Glutamatergic neuron (in vitro differentiated cells): Measurements from ENCODE around the gene KLHL28. TPM values are rescaled to one million over a fixed set of nuclear protein-coding genes. Genes with fewer than 3 reads are reported as not detected.

ENCODE experiments used
- DNase-seq: peaks from one replicate; pipeline ENCODE4 v3.0.0; 2022
- H3K27ac Mint-ChIP-seq: one replicate; pipeline ENCODE4 v1.8.0; 2020; ENCODE audit warnings: mild to moderate bottlenecking, mixed read lengths, inconsistent platforms; ENCODE audit not compliant: unreplicated experiment
- H3K27me3 Mint-ChIP-seq: one replicate; pipeline ENCODE4 v1.8.0; 2020; ENCODE audit warnings: mild to moderate bottlenecking, moderate library complexity, mixed read lengths, inconsistent platforms; ENCODE audit not compliant: unreplicated experiment
- H3K36me3 Mint-ChIP-seq: one replicate; pipeline ENCODE4 v1.8.0; 2020; ENCODE audit warnings: mild to moderate bottlenecking, mixed read lengths, inconsistent platforms; ENCODE audit not compliant: unreplicated experiment
- H3K4me1 Mint-ChIP-seq: one replicate; pipeline ENCODE4 v1.8.0; 2020; ENCODE audit warnings: mild to moderate bottlenecking, low read depth, mixed read lengths, inconsistent platforms; ENCODE audit not compliant: unreplicated experiment
- H3K4me3 Mint-ChIP-seq: one replicate; pipeline ENCODE4 v1.8.0; 2020; ENCODE audit warnings: mild to moderate bottlenecking, mixed read lengths, inconsistent platforms; ENCODE audit not compliant: unreplicated experiment
- H3K9me3 Mint-ChIP-seq: one replicate; pipeline ENCODE4 v1.8.0; 2020; ENCODE audit warnings: mild to moderate bottlenecking, moderate library complexity, mixed read lengths, inconsistent platforms; ENCODE audit not compliant: unreplicated experiment
- long read RNA-seq: library from polyadenylated mRNA; unstranded; transcript quantifications from one replicate; pipeline ENCODE4 v2.0.0, GENCODE V29; 2020; ENCODE audit not compliant: unreplicated experiment
- total RNA-seq: library from RNA; stranded (reverse); fragmentation: NEBNext Ultra II Directional; extraction: Animal tissue kit (Norgen Biotek cat#: 25700); gene quantifications from one replicate; pipeline ENCODE4 v1.2.1, GENCODE V29; 2021; ENCODE audit not compliant: unreplicated experiment
- TF ChIP-seq, protein P1 (sequence below): fragments of 200-600 bp; sonication (generic); IDR thresholded peaks from one replicate; pipeline ENCODE4 v1.5.0; 2021; ENCODE audit not compliant: partially characterized antibody, unreplicated experiment

KLHL28 gene, protein sequence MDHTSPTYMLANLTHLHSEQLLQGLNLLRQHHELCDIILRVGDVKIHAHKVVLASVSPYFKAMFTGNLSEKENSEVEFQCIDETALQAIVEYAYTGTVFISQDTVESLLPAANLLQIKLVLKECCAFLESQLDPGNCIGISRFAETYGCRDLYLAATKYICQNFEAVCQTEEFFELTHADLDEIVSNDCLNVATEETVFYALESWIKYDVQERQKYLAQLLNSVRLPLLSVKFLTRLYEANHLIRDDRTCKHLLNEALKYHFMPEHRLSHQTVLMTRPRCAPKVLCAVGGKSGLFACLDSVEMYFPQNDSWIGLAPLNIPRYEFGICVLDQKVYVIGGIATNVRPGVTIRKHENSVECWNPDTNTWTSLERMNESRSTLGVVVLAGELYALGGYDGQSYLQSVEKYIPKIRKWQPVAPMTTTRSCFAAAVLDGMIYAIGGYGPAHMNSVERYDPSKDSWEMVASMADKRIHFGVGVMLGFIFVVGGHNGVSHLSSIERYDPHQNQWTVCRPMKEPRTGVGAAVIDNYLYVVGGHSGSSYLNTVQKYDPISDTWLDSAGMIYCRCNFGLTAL
- 25.4 TPM for total RNA-seq
- long read RNA-seq, full-length matches to known transcripts: 11 of 20 reads
- long read RNA-seq, partial matches to known transcripts: 4 of 20 reads
- long read RNA-seq, other reads (novel, unspliced or antisense): 5 of 20 reads

DNA sequence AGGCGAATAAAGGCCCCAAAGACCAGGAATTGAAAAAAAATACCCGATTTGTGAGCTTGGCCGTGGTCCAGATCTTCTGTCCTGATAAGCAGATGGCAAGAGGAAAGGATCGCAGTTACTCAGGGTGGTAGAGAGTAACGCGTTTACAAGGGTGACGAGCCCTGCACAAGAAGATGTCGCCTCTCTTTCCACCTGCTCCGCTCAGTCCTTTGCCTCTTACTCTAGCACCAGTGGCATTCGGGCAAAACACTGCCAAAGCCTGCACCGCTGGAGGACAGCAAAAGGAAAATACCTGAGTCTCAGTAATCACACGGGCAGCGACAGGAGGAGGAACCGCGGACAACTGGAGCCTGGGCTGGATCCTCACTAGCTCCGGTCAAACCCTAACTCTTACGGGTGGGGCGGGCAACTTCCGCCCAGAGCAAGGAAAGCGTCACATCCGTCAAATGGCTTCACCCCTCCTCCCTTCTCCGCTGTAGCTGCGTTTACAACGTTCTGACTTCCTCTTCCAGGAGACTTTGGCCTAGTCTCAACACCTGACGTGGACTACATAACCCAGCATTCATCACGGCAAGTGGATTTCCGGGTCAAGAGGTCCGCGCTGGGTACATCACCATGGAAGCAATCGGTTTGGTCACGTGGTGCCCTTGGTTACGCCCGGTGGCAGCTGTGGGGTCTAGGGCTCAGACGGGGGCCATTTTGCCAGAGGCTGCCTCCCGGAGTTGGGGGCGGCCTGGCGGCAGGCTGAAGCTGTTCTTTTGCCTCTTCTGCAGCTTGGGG is at the start of gene KLHL28, which contains the start of gene TOGARAM1:
Gene KLHL28, minus strand, starts transcription at position 394 of the 780 bp plus-strand sequence. CDS start 16,019 bp downstream, outside the sequence.
Gene TOGARAM1, plus strand, starts transcription at position 637 of the 780 bp plus-strand sequence. CDS start 232 bp downstream, outside the sequence.
- H3K36me3 Mint-ChIP-seq: no peaks in the 10 kb centered on the region
- H3K4me3 Mint-ChIP-seq: no peak within 1 kb of the TSS
- no peaks in the 10 kb centered on the region for H3K27me3 Mint-ChIP-seq
- peaks cover 8% of the 10 kb centered on the region for H3K9me3 Mint-ChIP-seq
- no peak within 1 kb of the TSS for H3K27ac Mint-ChIP-seq
- peak; percentile 92 for DNase-seq
- peaks cover 22% of the 10 kb centered on the region for H3K4me1 Mint-ChIP-seq
- TF ChIP-seq, protein P1, sequence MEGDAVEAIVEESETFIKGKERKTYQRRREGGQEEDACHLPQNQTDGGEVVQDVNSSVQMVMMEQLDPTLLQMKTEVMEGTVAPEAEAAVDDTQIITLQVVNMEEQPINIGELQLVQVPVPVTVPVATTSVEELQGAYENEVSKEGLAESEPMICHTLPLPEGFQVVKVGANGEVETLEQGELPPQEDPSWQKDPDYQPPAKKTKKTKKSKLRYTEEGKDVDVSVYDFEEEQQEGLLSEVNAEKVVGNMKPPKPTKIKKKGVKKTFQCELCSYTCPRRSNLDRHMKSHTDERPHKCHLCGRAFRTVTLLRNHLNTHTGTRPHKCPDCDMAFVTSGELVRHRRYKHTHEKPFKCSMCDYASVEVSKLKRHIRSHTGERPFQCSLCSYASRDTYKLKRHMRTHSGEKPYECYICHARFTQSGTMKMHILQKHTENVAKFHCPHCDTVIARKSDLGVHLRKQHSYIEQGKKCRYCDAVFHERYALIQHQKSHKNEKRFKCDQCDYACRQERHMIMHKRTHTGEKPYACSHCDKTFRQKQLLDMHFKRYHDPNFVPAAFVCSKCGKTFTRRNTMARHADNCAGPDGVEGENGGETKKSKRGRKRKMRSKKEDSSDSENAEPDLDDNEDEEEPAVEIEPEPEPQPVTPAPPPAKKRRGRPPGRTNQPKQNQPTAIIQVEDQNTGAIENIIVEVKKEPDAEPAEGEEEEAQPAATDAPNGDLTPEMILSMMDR: no peak

DNA sequence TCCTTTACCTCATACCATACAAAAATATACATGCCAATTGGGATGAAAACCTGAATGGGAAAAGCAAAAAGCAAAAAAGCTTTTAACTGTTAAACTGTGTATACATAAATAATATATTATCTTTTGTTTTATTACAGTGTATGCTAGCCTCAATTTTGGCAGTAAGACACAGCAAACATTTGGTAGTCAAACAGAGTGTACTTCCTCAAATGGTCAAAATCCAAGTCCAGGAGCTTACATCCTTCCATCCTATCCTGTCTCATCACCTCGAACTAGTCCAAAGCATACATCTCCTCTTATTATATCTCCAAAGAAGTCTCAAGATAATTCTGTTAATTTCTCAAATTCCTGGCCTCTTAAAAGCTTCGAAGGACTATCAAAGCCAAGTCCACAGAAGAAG is 42.2 kb upstream of the KLHL28 start:
- DNase-seq: no peak
- H3K27ac Mint-ChIP-seq: no peak overlapping the region
- H3K4me1 Mint-ChIP-seq: no peaks in the 10 kb centered on the region
- TF ChIP-seq, protein P1: no peak
- no peaks in the 10 kb centered on the region for H3K27me3 Mint-ChIP-seq
- no peaks in the 10 kb centered on the region for H3K36me3 Mint-ChIP-seq
- no peaks in the 10 kb centered on the region for H3K9me3 Mint-ChIP-seq
- no peak overlapping the region for H3K4me3 Mint-ChIP-seq

DNA sequence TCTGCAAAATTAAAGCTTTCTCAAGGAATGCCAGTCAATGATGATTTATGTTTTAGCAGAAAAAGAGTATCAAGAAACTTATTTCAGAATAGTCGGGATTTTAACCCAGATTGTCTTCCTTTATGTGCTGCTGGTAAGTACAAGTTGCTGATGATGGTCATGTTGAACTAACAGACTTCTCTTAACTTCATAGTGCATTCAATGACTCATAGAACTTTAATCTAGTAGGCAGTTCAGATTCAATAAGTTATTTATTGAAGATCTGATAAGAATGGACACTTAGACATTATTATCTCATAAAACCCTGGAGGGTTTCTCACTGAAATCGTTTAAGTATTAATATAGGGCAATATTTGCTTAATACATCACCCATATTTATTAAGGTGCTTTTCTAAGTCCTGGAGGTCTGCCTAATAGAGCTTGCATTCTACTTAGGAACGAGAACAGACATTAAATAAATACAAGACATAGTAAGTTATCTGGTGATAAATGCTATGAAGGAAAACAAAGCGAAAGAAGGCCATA is 34.1 kb upstream of the KLHL28 start:
- no peaks in the 10 kb centered on the region for H3K27me3 Mint-ChIP-seq
- H3K4me3 Mint-ChIP-seq: no peak overlapping the region
- H3K27ac Mint-ChIP-seq: no peak overlapping the region
- TF ChIP-seq, protein P1: no peak
- H3K36me3 Mint-ChIP-seq: peaks cover 5% of the 10 kb centered on the region
- no peak for DNase-seq
- no peaks in the 10 kb centered on the region for H3K9me3 Mint-ChIP-seq
- H3K4me1 Mint-ChIP-seq: no peaks in the 10 kb centered on the region

DNA sequence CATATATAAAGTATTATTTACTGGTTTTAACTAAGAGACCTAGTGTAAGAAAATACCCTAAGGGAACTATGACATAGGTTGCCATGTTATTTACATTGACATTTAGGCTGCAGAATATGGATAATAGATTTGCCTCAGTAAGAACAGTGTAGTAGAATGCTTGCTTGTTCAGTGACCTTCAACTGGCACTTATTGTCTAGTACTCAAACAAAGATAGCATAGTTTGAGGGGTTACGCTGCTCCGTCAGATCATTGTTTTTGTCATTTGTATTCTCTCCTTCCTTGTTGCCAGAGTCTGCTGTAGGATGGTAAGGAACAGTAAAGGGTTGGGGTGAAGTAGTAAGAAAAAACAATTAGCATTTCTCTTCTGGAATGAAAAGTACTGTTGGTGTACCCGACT is 33.4 kb upstream of the KLHL28 start:
- H3K36me3 Mint-ChIP-seq: peaks cover 5% of the 10 kb centered on the region
- no peaks in the 10 kb centered on the region for H3K9me3 Mint-ChIP-seq
- TF ChIP-seq, protein P1: no peak
- no peak overlapping the region for H3K4me3 Mint-ChIP-seq
- no peak overlapping the region for H3K27ac Mint-ChIP-seq
- H3K4me1 Mint-ChIP-seq: no peaks in the 10 kb centered on the region
- DNase-seq: no peak
- no peaks in the 10 kb centered on the region for H3K27me3 Mint-ChIP-seq
